ENCODE data around the gene NKRF. TPM values are rescaled to one million over a fixed set of nuclear protein-coding genes. Genes with fewer than 3 reads are reported as not detected.
A peak's percentile ranks its signal among the peaks of the same experiment; 100 is the strongest.

Gene NKRF
- total RNA-seq, 1 donor from 2014 or later, result 5.8 TPM

DNA sequence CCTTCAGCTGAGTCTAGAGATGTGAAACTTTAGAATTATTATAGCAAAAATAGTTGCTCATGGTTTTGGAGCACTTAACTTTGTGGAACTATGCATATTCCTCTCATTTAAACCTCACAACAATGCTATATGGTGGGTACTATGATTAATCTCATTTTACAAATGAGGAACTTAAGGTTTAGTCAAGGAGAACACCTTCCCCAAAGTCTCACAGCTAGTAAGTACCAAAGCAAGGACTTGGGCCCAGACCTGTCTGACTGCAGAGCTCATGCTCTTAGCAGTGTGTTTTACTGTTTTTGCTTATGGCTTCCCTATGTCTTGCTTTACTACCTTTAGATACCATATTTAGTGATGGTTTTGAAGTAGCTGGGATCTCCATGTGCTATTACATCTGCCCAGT lies 26.8 kb downstream of the NKRF start:
- TF ChIP-seq CTCF (IDR thresholded peaks at IDR 0.05; ENCODE audit: insufficient read depth, low read length, severe bottlenecking), result no peak
- Histone ChIP-seq H3K4me3 (ENCODE audit: low read depth, low read length) (no peak overlapping the region), H3K36me3 (ENCODE audit: control insufficient read depth, insufficient read depth, low read length) (no peaks in the 10 kb centered on the region), H3K27me3 (ENCODE audit: control insufficient read depth, insufficient read depth, low read length) (no peaks in the 10 kb centered on the region)
- FAIRE-seq, result no peak
- no peak for DNase-seq (ENCODE audit: low read depth)

- peak; percentile 45 for TF ChIP-seq CTCF (IDR thresholded peaks at IDR 0.05; ENCODE audit: insufficient read depth, low read length, severe bottlenecking)
- Histone ChIP-seq H3K27me3 (ENCODE audit: control insufficient read depth, insufficient read depth, low read length) (no peaks in the 10 kb centered on the region), H3K4me3 (ENCODE audit: low read depth, low read length) (peak within 1 kb of the TSS; percentile 71), H3K36me3 (ENCODE audit: control insufficient read depth, insufficient read depth, low read length) (no peaks in the 10 kb centered on the region)
- FAIRE-seq (no peak), DNase-seq (ENCODE audit: low read depth) (peak; percentile 65)
Measured at GRCh38 chrX:119574394-119575266, 31.6 kb downstream of the NKRF start, which contains the start of gene UBE2A. Gene UBE2A (plus strand): TSS chrX:119574563. CDS start chrX:119574712, 149 bp downstream.

DNA sequence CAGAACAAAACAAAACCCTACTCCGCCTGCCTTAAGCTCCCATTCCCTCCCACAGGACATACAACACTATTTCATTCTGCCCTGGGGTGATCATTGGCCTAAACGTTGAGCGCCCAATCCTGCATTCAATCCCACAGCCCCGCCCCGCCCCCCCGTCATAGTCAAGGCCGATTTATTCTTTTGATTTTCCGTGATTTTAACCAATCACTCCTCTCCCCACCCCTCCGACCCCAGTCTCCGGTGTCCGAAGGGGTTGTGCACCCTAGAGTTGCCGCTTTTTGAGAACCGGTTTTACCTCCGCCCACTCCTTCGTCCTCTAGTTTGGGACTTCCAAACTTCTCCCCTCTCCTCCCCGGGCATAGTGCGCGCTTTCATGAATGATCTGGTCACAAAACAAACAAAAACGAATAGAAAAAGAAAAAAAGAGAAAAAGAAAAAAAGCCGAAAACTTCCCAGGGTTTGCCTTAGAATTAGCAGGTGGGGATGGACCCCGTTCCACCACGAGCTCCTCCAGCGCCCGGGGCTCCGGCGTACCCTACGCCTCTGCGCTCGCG lies 32.3 kb downstream of the NKRF start:
- H3K27me3 ChIP-seq (ENCODE audit: control insufficient read depth, insufficient read depth, low read length), result no peaks in the 10 kb centered on the region
- DNase-seq (ENCODE audit: low read depth), result peak; percentile 26
- H3K4me3 ChIP-seq (ENCODE audit: low read depth, low read length), result peak overlapping the region; percentile 71
- no peaks in the 10 kb centered on the region for H3K36me3 ChIP-seq (ENCODE audit: control insufficient read depth, insufficient read depth, low read length)
- no peak for FAIRE-seq
- TF ChIP-seq CTCF (IDR thresholded peaks at IDR 0.05; ENCODE audit: insufficient read depth, low read length, severe bottlenecking), result no peak

- TF ChIP-seq CTCF (IDR thresholded peaks at IDR 0.05; ENCODE audit: insufficient read depth, low read length, severe bottlenecking), result no peak
- Histone ChIP-seq H3K4me3 (ENCODE audit: low read depth, low read length) (peak overlapping the region; percentile 71), H3K27me3 (ENCODE audit: control insufficient read depth, insufficient read depth, low read length) (no peaks in the 10 kb centered on the region), H3K36me3 (ENCODE audit: control insufficient read depth, insufficient read depth, low read length) (no peaks in the 10 kb centered on the region)
- no peak for FAIRE-seq
- no peak for DNase-seq (ENCODE audit: low read depth)
Measured at GRCh38 chrX:119573222-119573621, 33.0 kb downstream of the NKRF start.

GRCh38 chrX:119570351-119570835 lies 35.8 kb downstream of the NKRF start:
- FAIRE-seq (peak; percentile 50), DNase-seq (ENCODE audit: low read depth) (no peak)
- no peak for TF ChIP-seq CTCF (IDR thresholded peaks at IDR 0.05; ENCODE audit: insufficient read depth, low read length, severe bottlenecking)
- no peaks in the 10 kb centered on the region for H3K27me3 ChIP-seq (ENCODE audit: control insufficient read depth, insufficient read depth, low read length)
- H3K4me3 ChIP-seq (ENCODE audit: low read depth, low read length), result no peak overlapping the region
- no peaks in the 10 kb centered on the region for H3K36me3 ChIP-seq (ENCODE audit: control insufficient read depth, insufficient read depth, low read length)

Measured in bronchial epithelial cell (primary cell).